GM12878 (cell line): ENCODE measurements around the gene TIMM50.

ENCODE experiments used
- ASH2L ChIP-seq: fragments of 300-600, 200-600 bp; sonication (generic); IDR thresholded peaks from 2 replicates; pipeline ENCODE4 v1.6.1; 2017; ENCODE audit warnings: low read depth, mild to moderate bottlenecking, borderline replicate concordance
- CHD2 ChIP-seq: IDR thresholded peaks from 2 replicates; pipeline ENCODE4 v1.6.1; 2011; ENCODE audit warnings: low read depth, low read length, improper control_type of control experiment, borderline replicate concordance
- CHD4 ChIP-seq: fragments of 200-600 bp; sonication (generic); IDR thresholded peaks from 2 replicates; pipeline ENCODE4 v1.6.1; 2016; ENCODE audit warnings: mild to moderate bottlenecking
- ESRRA ChIP-seq: IDR thresholded peaks from 2 replicates; pipeline ENCODE4 v1.6.1; 2012; ENCODE audit warnings: mild to moderate bottlenecking, low read length, improper control_type of control experiment
- FOS ChIP-seq: IDR thresholded peaks from 3 replicates; pipeline ENCODE4 v1.6.1; 2011; ENCODE audit warnings: borderline replicate concordance; ENCODE audit not compliant: insufficient read length; ENCODE audit errors: extremely low read depth
- RAD21 ChIP-seq: IDR thresholded peaks from 2 replicates; pipeline ENCODE4 v1.6.1; 2011; ENCODE audit warnings: mild to moderate bottlenecking, low read depth, low read length, moderate library complexity; ENCODE audit not compliant: insufficient read depth
- SIN3A ChIP-seq: IDR thresholded peaks from 2 replicates; pipeline ENCODE4 v1.6.1; 2012; ENCODE audit warnings: low read depth, low read length, improper control_type of control experiment
- TAF1 ChIP-seq: IDR thresholded peaks from 2 replicates; pipeline ENCODE4 v1.6.1; 2011; ENCODE audit warnings: mild to moderate bottlenecking, low read depth, low read length, borderline replicate concordance
- TCF3 ChIP-seq: IDR thresholded peaks from 2 replicates; pipeline ENCODE4 v1.6.1; 2012; ENCODE audit warnings: low read depth, mild to moderate bottlenecking, low read length, borderline replicate concordance; ENCODE audit not compliant: insufficient read depth
- TF ChIP-seq, protein P1 (sequence below): IDR thresholded peaks from 2 replicates; pipeline ENCODE4 v1.6.1; 2011; ENCODE audit warnings: low read depth, low read length, improper control_type of control experiment, borderline replicate concordance
- TF ChIP-seq, protein P2 (sequence below): IDR thresholded peaks from 2 replicates; pipeline ENCODE4 v1.6.1; 2012; ENCODE audit warnings: low read depth, low read length, improper control_type of control experiment
- TF ChIP-seq, protein P3 (sequence below), 3 experiments: IDR thresholded peaks in 2 of 3; conservative IDR thresholded peaks in 1 of 3; 2 replicates each; pipeline ENCODE4 v1.5.1; 2011; ENCODE audit warnings: low read depth in 3 of 3, low read length in 3 of 3, mild to moderate bottlenecking in 3 of 3, control low read depth in 2 of 3, moderate library complexity in 2 of 3, inconsistent platforms in 1 of 3, mixed read lengths in 1 of 3; ENCODE audit not compliant: control insufficient read depth in 2 of 3, insufficient read depth in 1 of 3; ENCODE audit errors: extremely low read depth in 1 of 3

DNA sequence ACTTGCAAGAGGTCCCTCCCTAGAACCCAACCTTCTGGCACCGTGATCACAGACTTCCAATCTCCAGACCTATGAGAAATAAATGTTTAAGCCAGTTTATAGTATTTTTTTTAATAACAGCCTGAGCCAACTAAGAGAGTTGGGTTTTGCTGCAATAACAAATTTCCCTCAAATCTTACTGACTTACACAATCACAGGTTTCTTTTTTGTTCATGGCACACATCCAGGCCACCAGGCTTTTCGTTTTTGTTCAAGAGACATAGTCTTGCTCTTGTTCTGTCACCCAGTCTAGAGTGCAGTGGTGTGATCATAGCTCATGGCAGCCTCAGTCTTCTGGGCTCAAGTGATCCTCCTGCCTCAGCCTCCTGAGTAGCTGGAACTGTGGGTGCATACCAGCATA lies 32.4 kb downstream of the TIMM50 start:
- TF ChIP-seq TAF1 (no peak), FOS (no peak), RAD21 (no peak), SIN3A (no peak), TCF3 (no peak), ASH2L (no peak), ESRRA (no peak), CHD2 (no peak), CHD4 (no peak)
- TF ChIP-seq, protein P1, sequence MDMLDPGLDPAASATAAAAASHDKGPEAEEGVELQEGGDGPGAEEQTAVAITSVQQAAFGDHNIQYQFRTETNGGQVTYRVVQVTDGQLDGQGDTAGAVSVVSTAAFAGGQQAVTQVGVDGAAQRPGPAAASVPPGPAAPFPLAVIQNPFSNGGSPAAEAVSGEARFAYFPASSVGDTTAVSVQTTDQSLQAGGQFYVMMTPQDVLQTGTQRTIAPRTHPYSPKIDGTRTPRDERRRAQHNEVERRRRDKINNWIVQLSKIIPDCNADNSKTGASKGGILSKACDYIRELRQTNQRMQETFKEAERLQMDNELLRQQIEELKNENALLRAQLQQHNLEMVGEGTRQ = no peak
- TF ChIP-seq, protein P2, sequence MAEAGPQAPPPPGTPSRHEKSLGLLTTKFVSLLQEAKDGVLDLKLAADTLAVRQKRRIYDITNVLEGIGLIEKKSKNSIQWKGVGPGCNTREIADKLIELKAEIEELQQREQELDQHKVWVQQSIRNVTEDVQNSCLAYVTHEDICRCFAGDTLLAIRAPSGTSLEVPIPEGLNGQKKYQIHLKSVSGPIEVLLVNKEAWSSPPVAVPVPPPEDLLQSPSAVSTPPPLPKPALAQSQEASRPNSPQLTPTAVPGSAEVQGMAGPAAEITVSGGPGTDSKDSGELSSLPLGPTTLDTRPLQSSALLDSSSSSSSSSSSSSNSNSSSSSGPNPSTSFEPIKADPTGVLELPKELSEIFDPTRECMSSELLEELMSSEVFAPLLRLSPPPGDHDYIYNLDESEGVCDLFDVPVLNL = no peak
- TF ChIP-seq, protein P3, sequence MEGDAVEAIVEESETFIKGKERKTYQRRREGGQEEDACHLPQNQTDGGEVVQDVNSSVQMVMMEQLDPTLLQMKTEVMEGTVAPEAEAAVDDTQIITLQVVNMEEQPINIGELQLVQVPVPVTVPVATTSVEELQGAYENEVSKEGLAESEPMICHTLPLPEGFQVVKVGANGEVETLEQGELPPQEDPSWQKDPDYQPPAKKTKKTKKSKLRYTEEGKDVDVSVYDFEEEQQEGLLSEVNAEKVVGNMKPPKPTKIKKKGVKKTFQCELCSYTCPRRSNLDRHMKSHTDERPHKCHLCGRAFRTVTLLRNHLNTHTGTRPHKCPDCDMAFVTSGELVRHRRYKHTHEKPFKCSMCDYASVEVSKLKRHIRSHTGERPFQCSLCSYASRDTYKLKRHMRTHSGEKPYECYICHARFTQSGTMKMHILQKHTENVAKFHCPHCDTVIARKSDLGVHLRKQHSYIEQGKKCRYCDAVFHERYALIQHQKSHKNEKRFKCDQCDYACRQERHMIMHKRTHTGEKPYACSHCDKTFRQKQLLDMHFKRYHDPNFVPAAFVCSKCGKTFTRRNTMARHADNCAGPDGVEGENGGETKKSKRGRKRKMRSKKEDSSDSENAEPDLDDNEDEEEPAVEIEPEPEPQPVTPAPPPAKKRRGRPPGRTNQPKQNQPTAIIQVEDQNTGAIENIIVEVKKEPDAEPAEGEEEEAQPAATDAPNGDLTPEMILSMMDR (IDR thresholded peaks at IDR 0.05 in 2 of 3, conservative IDR thresholded peaks at IDR 0.05 in 1 of 3; ENCODE audit: control insufficient read depth in 2 of 3, extremely low read depth in 1 of 3, insufficient read depth in 1 of 3, low read depth in 3 of 3, low read length in 3 of 3) = no peak
